Fibroblast of villous mesenchyme (primary cell): Measurements from ENCODE around the gene DCC. TPM values are rescaled to one million over a fixed set of nuclear protein-coding genes. Genes with fewer than 3 reads are reported as not detected.

ENCODE experiments used
- DNase-seq: peaks from one replicate; pipeline ENCODE4 v3.0.0-alpha.2; 2010; ENCODE audit warnings: low read depth
- H3K4me3 ChIP-seq: 2 replicates; pipeline ENCODE4 v1.5.1; 2011; ENCODE audit warnings: low read depth, mild to moderate bottlenecking, low read length
- total RNA-seq: library from RNA; depleted of rRNA; stranded (reverse); fragments of >200 nt; gene quantifications from 2 replicates; pipeline ENCODE4 v1.2.3, GENCODE V29; 2012
- TF ChIP-seq, protein P1 (sequence below): IDR thresholded peaks from 2 replicates; pipeline ENCODE4 v1.5.1; 2012; ENCODE audit warnings: low read depth, mild to moderate bottlenecking, low read length; ENCODE audit not compliant: insufficient read depth

Gene DCC
- total RNA-seq, 1 donor, result not detected

DNA sequence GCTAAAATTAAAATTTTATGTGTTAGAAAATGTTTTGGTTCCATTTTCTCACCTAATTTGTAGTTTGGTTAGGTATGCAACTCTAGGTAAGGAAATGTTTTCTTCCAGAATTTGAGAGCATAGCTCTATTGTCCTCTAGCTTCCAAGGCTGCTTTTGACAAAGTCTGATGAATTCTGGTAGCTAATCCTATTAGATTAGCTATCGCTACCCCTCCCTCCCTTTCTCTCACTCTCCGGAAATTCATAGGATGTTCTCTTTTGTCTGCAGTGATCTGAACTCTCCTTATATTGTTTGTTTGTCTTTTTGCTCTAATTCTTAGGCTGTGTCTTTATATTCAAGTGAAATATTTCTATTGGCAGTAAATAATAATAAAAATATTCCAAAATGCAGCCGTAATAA lies 382.9 kb downstream of the DCC start:
- TF ChIP-seq, protein P1, sequence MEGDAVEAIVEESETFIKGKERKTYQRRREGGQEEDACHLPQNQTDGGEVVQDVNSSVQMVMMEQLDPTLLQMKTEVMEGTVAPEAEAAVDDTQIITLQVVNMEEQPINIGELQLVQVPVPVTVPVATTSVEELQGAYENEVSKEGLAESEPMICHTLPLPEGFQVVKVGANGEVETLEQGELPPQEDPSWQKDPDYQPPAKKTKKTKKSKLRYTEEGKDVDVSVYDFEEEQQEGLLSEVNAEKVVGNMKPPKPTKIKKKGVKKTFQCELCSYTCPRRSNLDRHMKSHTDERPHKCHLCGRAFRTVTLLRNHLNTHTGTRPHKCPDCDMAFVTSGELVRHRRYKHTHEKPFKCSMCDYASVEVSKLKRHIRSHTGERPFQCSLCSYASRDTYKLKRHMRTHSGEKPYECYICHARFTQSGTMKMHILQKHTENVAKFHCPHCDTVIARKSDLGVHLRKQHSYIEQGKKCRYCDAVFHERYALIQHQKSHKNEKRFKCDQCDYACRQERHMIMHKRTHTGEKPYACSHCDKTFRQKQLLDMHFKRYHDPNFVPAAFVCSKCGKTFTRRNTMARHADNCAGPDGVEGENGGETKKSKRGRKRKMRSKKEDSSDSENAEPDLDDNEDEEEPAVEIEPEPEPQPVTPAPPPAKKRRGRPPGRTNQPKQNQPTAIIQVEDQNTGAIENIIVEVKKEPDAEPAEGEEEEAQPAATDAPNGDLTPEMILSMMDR, result no peak
- H3K4me3 ChIP-seq, result no peak overlapping the region
- DNase-seq, result no peak

DNA sequence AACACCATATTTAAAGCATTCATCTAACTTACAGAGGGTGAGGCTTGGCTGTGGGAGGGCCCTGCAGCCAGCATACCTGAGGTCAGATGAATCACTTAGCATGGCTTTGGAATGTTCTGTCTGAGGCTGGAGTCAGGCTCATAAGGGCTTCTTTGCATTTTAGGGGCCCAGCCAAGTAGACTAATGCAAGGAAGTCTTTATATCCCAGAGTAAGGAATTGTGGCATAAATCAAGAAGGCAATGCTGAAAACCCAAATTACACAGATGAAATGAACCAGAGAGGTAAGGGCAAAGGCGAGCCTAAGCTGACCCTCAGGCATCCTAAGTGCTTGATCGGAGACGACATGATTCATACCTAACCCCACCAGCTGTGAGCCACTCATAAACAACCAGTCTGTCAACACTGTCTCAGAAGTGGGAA lies 383.6 kb downstream of the DCC start:
- no peak for DNase-seq
- TF ChIP-seq, protein P1, result no peak

DNA sequence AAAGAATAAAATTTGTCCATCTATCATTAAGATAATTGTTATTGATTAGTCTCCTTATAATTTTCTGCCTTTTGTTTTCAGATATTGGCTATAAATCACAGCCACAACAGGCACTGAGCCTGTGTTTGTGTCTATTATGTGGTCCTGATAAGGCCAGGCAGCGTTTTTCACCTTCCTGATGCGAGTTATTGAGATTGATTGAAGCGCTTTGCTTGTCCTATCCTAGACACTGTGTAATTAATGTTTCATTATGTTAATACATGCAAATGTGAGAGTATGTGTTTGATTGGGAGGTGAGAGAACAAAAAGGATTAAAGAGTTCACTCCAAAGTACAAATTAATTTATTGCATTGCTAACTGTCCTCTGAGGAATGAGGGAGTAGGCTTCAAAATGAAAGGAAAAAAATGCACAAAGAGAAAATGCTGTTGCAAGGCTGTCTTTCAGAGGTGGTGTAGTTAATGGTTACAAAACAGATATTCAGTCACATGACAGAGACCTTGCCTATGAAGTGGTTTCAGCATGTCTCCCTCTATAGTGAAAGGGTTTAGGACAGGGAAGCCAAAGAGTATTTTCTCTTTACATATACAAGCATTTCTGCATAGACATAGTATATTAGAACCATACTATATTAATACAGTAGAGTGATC lies 391.1 kb downstream of the DCC start:
- TF ChIP-seq, protein P1, result no peak
- DNase-seq, result no peak
- no peak overlapping the region for H3K4me3 ChIP-seq

More for the DNA sequence above, 383.6 kb downstream of the DCC start:
- H3K4me3 ChIP-seq, result no peak overlapping the region

DNA sequence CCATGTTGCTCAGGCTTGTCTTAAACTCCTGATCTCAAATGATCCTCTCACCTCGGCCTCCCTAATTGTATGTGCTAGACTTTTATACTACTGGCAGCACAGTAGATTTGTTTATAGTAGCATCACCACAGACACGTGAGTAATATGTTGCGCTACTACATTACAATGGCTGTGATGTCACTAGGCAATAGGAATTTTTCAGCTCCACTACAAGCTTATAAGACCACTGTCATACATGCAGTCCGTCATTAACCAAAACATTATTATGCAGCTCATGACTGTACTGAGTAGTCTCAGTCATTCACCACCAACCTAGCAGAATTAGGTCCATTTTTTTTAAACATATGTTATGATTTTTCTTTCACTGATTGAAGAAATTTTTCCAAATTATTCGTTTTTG lies 398.9 kb downstream of the DCC start:
- TF ChIP-seq, protein P1, result no peak
- no peak for DNase-seq
- H3K4me3 ChIP-seq, result no peak overlapping the region

DNA sequence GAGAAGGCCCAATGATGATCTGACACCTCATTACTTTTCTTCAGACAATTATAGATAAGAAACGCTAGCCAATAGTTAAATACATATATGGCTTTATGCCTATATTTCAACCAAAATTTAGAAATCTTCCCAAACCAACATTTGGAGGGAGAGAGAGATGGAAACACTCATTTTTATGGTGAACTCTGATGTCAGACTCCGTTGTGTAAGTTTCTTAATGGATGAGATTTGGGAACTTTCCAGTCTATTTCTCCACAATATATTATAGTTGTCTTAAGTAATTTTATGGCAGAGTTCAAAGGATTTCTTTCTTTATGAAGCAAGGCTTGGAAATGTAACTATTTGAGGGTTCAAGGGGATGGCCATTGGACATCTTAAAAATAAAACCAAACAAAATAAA lies 407.0 kb downstream of the DCC start:
- no peak overlapping the region for H3K4me3 ChIP-seq
- TF ChIP-seq, protein P1, result no peak
- no peak for DNase-seq

DNA sequence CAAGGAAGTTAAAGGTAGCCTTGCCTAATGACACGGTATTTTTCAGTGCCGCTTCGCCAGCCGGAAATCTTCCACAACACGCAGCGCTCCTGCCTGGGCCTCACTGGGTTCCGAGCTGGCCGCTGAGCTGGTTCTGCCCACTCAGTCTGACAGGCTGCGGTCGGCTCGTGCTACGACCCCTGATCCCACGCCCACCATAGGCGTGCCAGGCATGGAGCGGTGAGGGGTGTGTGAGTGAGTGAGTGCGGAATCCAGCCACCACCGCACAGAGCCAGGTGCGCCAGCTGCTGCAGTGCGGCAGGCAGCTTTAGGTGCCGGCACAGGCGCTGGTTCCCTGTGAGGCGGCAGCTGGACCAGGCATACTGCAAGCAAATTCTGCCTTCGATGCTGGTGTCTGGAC lies 407.9 kb downstream of the DCC start:
- DNase-seq, result no peak
- no peak overlapping the region for H3K4me3 ChIP-seq
- TF ChIP-seq, protein P1, result no peak

DNA sequence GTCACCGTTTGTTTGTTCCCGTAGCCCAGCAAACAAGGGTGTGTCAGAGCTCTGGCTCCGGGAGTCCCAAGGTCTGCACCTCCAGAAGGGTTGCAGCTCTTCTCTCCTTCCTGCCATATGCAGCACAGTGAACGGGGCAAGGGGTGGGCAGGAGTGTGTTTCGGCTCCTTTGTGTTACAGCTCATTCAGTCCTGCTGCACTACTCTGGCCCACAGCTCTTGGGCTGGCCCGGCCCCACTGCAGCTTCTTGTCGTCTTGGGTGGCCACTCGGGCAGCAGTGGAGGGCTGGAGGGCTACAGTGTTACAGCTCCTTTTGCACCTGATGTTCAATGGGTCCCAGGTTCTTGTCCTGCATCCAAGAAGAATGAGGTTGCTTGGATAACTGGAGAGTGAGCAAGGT lies 408.3 kb downstream of the DCC start:
- no peak overlapping the region for H3K4me3 ChIP-seq
- TF ChIP-seq, protein P1, result no peak
- DNase-seq, result no peak
